Endothelial cell of umbilical vein (primary cell): ENCODE results near the gene STX8. TPM values are rescaled to one million over a fixed set of nuclear protein-coding genes. Genes with fewer than 3 reads are reported as not detected.

Experiments used
- BruUV-seq: library from RNA; stranded (reverse); fragments of 400-500 nt; replicated peaks from 2 replicates; lab custom pipeline; 2021; lab: Mats Ljungman, UMichigan
- CTCF ChIA-PET: fragments of 300-600, 350-600 bp; sonication (Branson Sonifier 250); formaldehyde crosslinking; loops from one replicate; lab custom pipeline; 2021; ENCODE audit warnings: antibody characterized with exemption, inconsistent platforms; lab: Charles Lee
- POLR2A ChIA-PET: fragments of 300-600, 350-600 bp; sonication (Branson Sonifier 250); formaldehyde crosslinking; loops from one replicate; lab custom pipeline; 2021; ENCODE audit warnings: antibody characterized with exemption, inconsistent platforms; lab: Charles Lee
- DNase-seq: peaks from one replicate; pipeline ENCODE4 v3.0.0-alpha.2; 2011; ENCODE audit warnings: low read depth, low spot score
- FAIRE-seq: peaks from 2 replicates; lab custom pipeline; 2011; peaks lifted over from hg19 to GRCh38; lab: Jason Lieb, UNC
- H2AFZ ChIP-seq: 2 replicates; pipeline ENCODE4 v1.6.0; 2012; ENCODE audit warnings: low read depth, low read length, control low read depth, inconsistent platforms
- H3K27ac ChIP-seq: 2 replicates; pipeline ENCODE4 v1.5.1; 2011; ENCODE audit warnings: low read depth, mild to moderate bottlenecking, control low read depth, low read length, moderate library complexity; ENCODE audit not compliant: insufficient read depth
- H3K27me3 ChIP-seq, 2 experiments: 2 replicates each; pipeline versions ENCODE4 v1.6.0 to v1.6.1; 2011; ENCODE audit warnings: low read length in 2 of 2, mixed read lengths in 1 of 2; ENCODE audit not compliant: control insufficient read depth in 2 of 2, insufficient read depth in 2 of 2
- H3K36me3 ChIP-seq, 2 experiments: 2 replicates in 1 of 2; 3 replicates in 1 of 2; pipeline ENCODE4 v1.5.1; 2011; ENCODE audit warnings: low read length in 2 of 2, mild to moderate bottlenecking in 1 of 2, moderate library complexity in 1 of 2; ENCODE audit not compliant: control insufficient read depth in 2 of 2, insufficient read depth in 2 of 2; ENCODE audit errors: extremely low read depth in 1 of 2
- H3K4me1 ChIP-seq: 3 replicates; pipeline ENCODE4 v1.5.1; 2011; ENCODE audit warnings: mild to moderate bottlenecking, low read length; ENCODE audit not compliant: control insufficient read depth, insufficient read depth; ENCODE audit errors: extremely low read depth
- H3K4me2 ChIP-seq: 2 replicates; pipeline ENCODE4 v1.6.1; 2011; ENCODE audit warnings: low read length, control low read depth, mixed read lengths; ENCODE audit not compliant: insufficient read depth
- H3K4me3 ChIP-seq, 3 experiments: fragments of 200-600 bp in 1 of 3; sonication (generic), shearing (Covaris generic) in 1 of 3; replicated peaks in 1 of 3; 2 replicates each; pipeline ENCODE4 v1.5.1; 2011 to 2016; ENCODE audit warnings: control low read depth in 3 of 3, low read length in 3 of 3, mild to moderate bottlenecking in 2 of 3, inconsistent platforms in 1 of 3, low read depth in 1 of 3, moderate library complexity in 1 of 3; ENCODE audit not compliant: insufficient read depth in 1 of 3
- H3K79me2 ChIP-seq: 2 replicates; pipeline ENCODE4 v1.6.0; 2012; ENCODE audit warnings: low read length, inconsistent platforms; ENCODE audit not compliant: control insufficient read depth, insufficient read depth
- H3K9ac ChIP-seq: replicated peaks from 2 replicates; pipeline ENCODE3; 2011; ENCODE audit warnings: low read length, control low read depth; ENCODE audit not compliant: insufficient read depth; ENCODE audit errors: extremely low read depth
- H3K9me1 ChIP-seq: replicated peaks from 3 replicates; pipeline ENCODE4 v1.6.0; 2011; ENCODE audit warnings: mild to moderate bottlenecking, low read length; ENCODE audit not compliant: control insufficient read depth, insufficient read depth; ENCODE audit errors: extremely low read depth
- H3K9me3 ChIP-seq: replicated peaks from 2 replicates; pipeline ENCODE4 v1.5.1; 2012; ENCODE audit warnings: low read length, inconsistent platforms; ENCODE audit not compliant: control insufficient read depth, insufficient read depth
- H4K20me1 ChIP-seq: replicated peaks from 2 replicates; pipeline ENCODE3; 2011; ENCODE audit warnings: mild to moderate bottlenecking, low read length; ENCODE audit not compliant: control insufficient read depth, insufficient read depth; ENCODE audit errors: extremely low read depth
- EZH2 ChIP-seq: IDR thresholded peaks from 2 replicates; pipeline ENCODE4 v1.6.1; 2012; ENCODE audit warnings: borderline replicate concordance, low read depth, mild to moderate bottlenecking, moderate library complexity, low read length, inconsistent platforms; ENCODE audit not compliant: severe bottlenecking
- FOS ChIP-seq: IDR thresholded peaks from 2 replicates; pipeline ENCODE4 v1.6.1; 2011; ENCODE audit warnings: mild to moderate bottlenecking, low read length, moderate library complexity, borderline replicate concordance; ENCODE audit not compliant: insufficient read depth
- GATA2 ChIP-seq: IDR thresholded peaks from 2 replicates; pipeline ENCODE4 v1.7.0; 2011; ENCODE audit warnings: low read depth, mild to moderate bottlenecking, moderate library complexity, mixed read lengths, low read length; ENCODE audit not compliant: insufficient read length, insufficient read depth
- JUN ChIP-seq: IDR thresholded peaks from 2 replicates; pipeline ENCODE4 v1.6.1; 2011; ENCODE audit warnings: borderline replicate concordance, low read depth; ENCODE audit not compliant: insufficient read length, insufficient read depth
- MYC ChIP-seq: IDR thresholded peaks from one replicate; pipeline ENCODE4 v1.6.1; 2011; ENCODE audit warnings: mild to moderate bottlenecking, low read depth, low read length
- POLR2A ChIP-seq: IDR thresholded peaks from 2 replicates; pipeline ENCODE4 v1.6.1; 2012; ENCODE audit warnings: low read depth, mild to moderate bottlenecking, control low read depth, low read length
- POLR2AphosphoS5 ChIP-seq: IDR thresholded peaks from 2 replicates; pipeline ENCODE4 v1.6.1; 2012; ENCODE audit warnings: low read depth, mild to moderate bottlenecking, control low read depth, low read length, moderate library complexity; ENCODE audit not compliant: insufficient read depth
- dilution Hi-C: fragments of 300-500 bp; cut with MboI; formaldehyde crosslinking; loops from one replicate; pipeline ENCODE4 v1.15.0; 2019; ENCODE audit warnings: low sequenced_read_pairs; ENCODE audit not compliant: extremely low pct_ligation_motif_present
- intact Hi-C: fragments of 100-400 bp; cut with micrococcal nuclease; formaldehyde crosslinking; loops from one replicate; pipeline ENCODE4 v1.10.0; 2022
- polyA plus RNA-seq, 4 experiments: library from polyadenylated mRNA; depleted of rRNA in 3 of 4; stranded (reverse) in 3 of 4; unstranded in 1 of 4; fragments of >200 nt; gene quantifications; 2 replicates each; pipeline versions ENCODE4 v1.2.1 to v1.2.3, GENCODE V29; 2011 to 2012; ENCODE audit warnings: missing spikeins in 1 of 4
- total RNA-seq: library from RNA; stranded (reverse); gene quantifications from 2 replicates; pipeline ENCODE4 v1.2.3, GENCODE V29; 2021
- TF ChIP-seq, protein P1 (sequence below): IDR thresholded peaks from 2 replicates; pipeline ENCODE4 v1.6.1; 2011; ENCODE audit not compliant: insufficient read depth, insufficient read length
- TF ChIP-seq, protein P2 (sequence below), 2 donors: IDR thresholded peaks; 1 replicate in 1 of 2; 2 replicates in 1 of 2; pipeline ENCODE4 v1.5.1; 2011; ENCODE audit warnings: low read length in 2 of 2, mild to moderate bottlenecking in 2 of 2, moderate library complexity in 2 of 2, control low read depth in 1 of 2, inconsistent platforms in 1 of 2, low read depth in 1 of 2; ENCODE audit not compliant: insufficient read depth in 1 of 2; ENCODE audit errors: extremely low read depth in 1 of 2

STX8 gene
- total and polyA plus RNA-seq, 2 donors (not counting 3 experiments of a cell fraction or from before 2014, with no cell fraction given), result 25.9 to 67.3 TPM

DNA sequence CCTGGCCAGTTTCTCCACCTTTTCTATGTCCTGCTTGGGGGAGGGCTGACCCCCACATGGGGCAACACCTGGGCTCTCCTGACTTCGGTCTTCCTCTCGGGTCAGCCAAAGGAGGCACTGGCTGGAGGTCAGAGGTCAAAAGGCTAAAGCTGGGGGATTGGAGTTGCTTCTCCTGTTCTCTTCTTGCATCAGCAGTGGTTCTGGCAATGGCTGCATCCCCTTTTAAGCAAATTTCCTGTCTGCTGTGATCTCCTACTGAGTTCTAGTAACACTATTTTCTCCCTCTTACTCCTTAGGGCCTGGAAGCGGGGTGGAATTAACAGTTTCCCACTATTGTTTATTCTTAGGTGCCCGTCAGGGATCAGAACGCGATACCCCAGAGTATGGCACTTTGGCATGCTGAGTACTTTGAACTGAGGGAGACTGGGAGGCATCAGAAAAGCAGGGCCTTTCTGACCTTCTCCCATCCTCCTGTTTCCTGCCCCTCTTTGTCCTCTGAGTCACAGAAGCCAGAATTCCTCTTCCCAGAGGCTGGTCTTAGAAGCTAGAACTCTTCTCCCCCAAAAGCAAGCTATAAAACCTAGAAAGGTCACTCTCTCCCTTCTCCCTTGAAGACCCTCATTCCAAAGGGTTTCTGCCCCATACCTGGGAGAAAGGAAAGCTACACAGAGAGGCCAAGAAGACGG, 268.2 kb downstream of the STX8 start:
- Histone ChIP-seq H2AFZ (no peak overlapping the region), H3K27ac (no peak overlapping the region), H3K4me3 (no peak overlapping the region), H3K27me3 (no peaks in the 10 kb centered on the region), H3K4me2 (no peak overlapping the region), H3K9ac (no peak overlapping the region), H3K79me2 (no peaks in the 10 kb centered on the region), H3K4me1 (peaks cover 5% of the 10 kb centered on the region), H3K36me3 (no peaks in the 10 kb centered on the region), H4K20me1 (no peaks in the 10 kb centered on the region), H3K9me3 (no peaks in the 10 kb centered on the region), H3K9me1 (no peaks in the 10 kb centered on the region)
- dilution Hi-C loops, result no loop called here
- ChIA-PET CTCF (no interaction called here), POLR2A (no interaction called here)
- DNase-seq, result peak; percentile 21
- no peak for TF ChIP-seq FOS
- no peak for TF ChIP-seq JUN
- no peak for TF ChIP-seq GATA2
- TF ChIP-seq, protein P1, sequence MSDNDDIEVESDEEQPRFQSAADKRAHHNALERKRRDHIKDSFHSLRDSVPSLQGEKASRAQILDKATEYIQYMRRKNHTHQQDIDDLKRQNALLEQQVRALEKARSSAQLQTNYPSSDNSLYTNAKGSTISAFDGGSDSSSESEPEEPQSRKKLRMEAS, result no peak
- no peak for TF ChIP-seq EZH2
- no peak for TF ChIP-seq POLR2AphosphoS5
- TF ChIP-seq MYC, result no peak
- TF ChIP-seq, protein P2, sequence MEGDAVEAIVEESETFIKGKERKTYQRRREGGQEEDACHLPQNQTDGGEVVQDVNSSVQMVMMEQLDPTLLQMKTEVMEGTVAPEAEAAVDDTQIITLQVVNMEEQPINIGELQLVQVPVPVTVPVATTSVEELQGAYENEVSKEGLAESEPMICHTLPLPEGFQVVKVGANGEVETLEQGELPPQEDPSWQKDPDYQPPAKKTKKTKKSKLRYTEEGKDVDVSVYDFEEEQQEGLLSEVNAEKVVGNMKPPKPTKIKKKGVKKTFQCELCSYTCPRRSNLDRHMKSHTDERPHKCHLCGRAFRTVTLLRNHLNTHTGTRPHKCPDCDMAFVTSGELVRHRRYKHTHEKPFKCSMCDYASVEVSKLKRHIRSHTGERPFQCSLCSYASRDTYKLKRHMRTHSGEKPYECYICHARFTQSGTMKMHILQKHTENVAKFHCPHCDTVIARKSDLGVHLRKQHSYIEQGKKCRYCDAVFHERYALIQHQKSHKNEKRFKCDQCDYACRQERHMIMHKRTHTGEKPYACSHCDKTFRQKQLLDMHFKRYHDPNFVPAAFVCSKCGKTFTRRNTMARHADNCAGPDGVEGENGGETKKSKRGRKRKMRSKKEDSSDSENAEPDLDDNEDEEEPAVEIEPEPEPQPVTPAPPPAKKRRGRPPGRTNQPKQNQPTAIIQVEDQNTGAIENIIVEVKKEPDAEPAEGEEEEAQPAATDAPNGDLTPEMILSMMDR (IDR thresholded peaks at IDR 0.05; ENCODE audit: extremely low read depth in 1 of 2, insufficient read depth in 1 of 2, low read depth in 1 of 2, low read length in 2 of 2), result no peak
- TF ChIP-seq POLR2A, result no peak
- FAIRE-seq, result no peak
- intact Hi-C loops, result no loop called here
- no TSS peak for BruUV-seq
